HepG2 (cell line): ENCODE measurements around the gene STX10. TPM values are rescaled to one million over a fixed set of nuclear protein-coding genes. Genes with fewer than 3 reads are reported as not detected.
A peak's percentile ranks its signal among the peaks of the same experiment; 100 is the strongest.

Experiments
- ASH2L ChIP-seq: fragments of 300-600, 200-600 bp; sonication (generic); IDR thresholded peaks from 2 replicates; pipeline ENCODE4 v1.7.0; 2017; ENCODE audit warnings: low read depth, mild to moderate bottlenecking, moderate library complexity, mixed read lengths, low read length; ENCODE audit not compliant: insufficient read length
- CENPT ChIP-seq: sonication (generic); formaldehyde crosslinking; IDR thresholded peaks from 2 replicates; pipeline ENCODE4 v1.8.0; 2022; ENCODE audit warnings: low read depth, mild to moderate bottlenecking, moderate library complexity, missing genetic modification reagents
- KDM5A ChIP-seq: fragments of 200-600 bp; sonication (generic); IDR thresholded peaks from 2 replicates; pipeline ENCODE4 v1.7.0; 2018; ENCODE audit warnings: antibody characterized with exemption, mild to moderate bottlenecking, low read length, borderline replicate concordance
- MIER2 ChIP-seq: IDR thresholded peaks from 2 replicates; pipeline ENCODE4 v1.6.1; 2016; ENCODE audit warnings: missing biosample characterization, missing genetic modification reagents
- MIXL1 ChIP-seq: IDR thresholded peaks from 2 replicates; pipeline ENCODE4 v1.6.1; 2016
- RXRA ChIP-seq: sonication (generic); formaldehyde crosslinking; IDR thresholded peaks from 2 replicates; pipeline ENCODE4 v1.5.1; 2020; ENCODE audit warnings: missing genetic modification reagents
- ZFP36L2 ChIP-seq: sonication (generic); formaldehyde crosslinking; IDR thresholded peaks from 2 replicates; pipeline ENCODE4 v1.4.0; 2020; ENCODE audit warnings: missing genetic modification reagents
- ZKSCAN8 ChIP-seq: IDR thresholded peaks from 2 replicates; pipeline ENCODE4 v1.6.1; 2016; ENCODE audit warnings: borderline replicate concordance, missing genetic modification reagents, missing compliant biosample characterization
- ZMYM2 ChIP-seq: sonication (generic); formaldehyde crosslinking; IDR thresholded peaks from 2 replicates; pipeline ENCODE4 v1.8.0; 2022; ENCODE audit warnings: mild to moderate bottlenecking, missing genetic modification reagents
- ZNF253 ChIP-seq: sonication (generic); formaldehyde crosslinking; IDR thresholded peaks from 2 replicates; pipeline ENCODE4 v1.8.0; 2022; ENCODE audit warnings: mild to moderate bottlenecking, missing genetic modification reagents, borderline replicate concordance
- ZNF510 ChIP-seq: sonication (generic); formaldehyde crosslinking; IDR thresholded peaks from 2 replicates; pipeline ENCODE4 v1.4.0; 2020; ENCODE audit warnings: low read depth, mild to moderate bottlenecking, missing genetic modification reagents
- ZNF564 ChIP-seq: sonication (generic); formaldehyde crosslinking; IDR thresholded peaks from 2 replicates; pipeline ENCODE4 v1.8.1; 2023; ENCODE audit warnings: mild to moderate bottlenecking, missing genetic modification reagents
- ZNF598 ChIP-seq: sonication (generic); formaldehyde crosslinking; IDR thresholded peaks from 2 replicates; pipeline ENCODE4 v1.5.1; 2020; ENCODE audit warnings: mild to moderate bottlenecking, missing genetic modification reagents, borderline replicate concordance
- ZNF616 ChIP-seq: sonication (generic); formaldehyde crosslinking; IDR thresholded peaks from 2 replicates; pipeline ENCODE4 v1.5.0; 2020; ENCODE audit warnings: low read depth, mild to moderate bottlenecking, missing genetic modification reagents
- ZNF790 ChIP-seq: sonication (generic); formaldehyde crosslinking; IDR thresholded peaks from 2 replicates; pipeline ENCODE4 v1.8.0; 2022; ENCODE audit warnings: missing genetic modification reagents, mild to moderate bottlenecking, borderline replicate concordance
- polyA plus RNA-seq, 8 experiments: library from polyadenylated mRNA; depleted of rRNA in 3 of 8; stranded (reverse) in 7 of 8; unstranded in 1 of 8; fragments of >200 nt; fragmentation: Illumina TruSeq in 4 of 8; extraction: Trizol in 4 of 8; gene quantifications; 2 replicates each; pipeline versions ENCODE4 v1.2.1 to v1.2.3, GENCODE V29; 2011 to 2016; ENCODE audit warnings: low read depth in 4 of 8, missing spikeins in 1 of 8, mixed read lengths in 1 of 8; ENCODE audit not compliant: insufficient read depth in 1 of 8
- total RNA-seq, 5 experiments: library from RNA; depleted of rRNA; stranded (reverse); fragments of >200 nt; fragmentation: Illumina TruSeq; extraction: Trizol; gene quantifications; 2 replicates each; pipeline ENCODE4 v1.2.3, GENCODE V29; 2016; ENCODE audit warnings: low read depth in 1 of 5
- TF ChIP-seq, protein P1 (sequence below): sonication (generic); formaldehyde crosslinking; IDR thresholded peaks from 2 replicates; pipeline ENCODE4 v1.8.0; 2022; ENCODE audit warnings: missing genetic modification reagents, mild to moderate bottlenecking, inconsistent platforms, borderline replicate concordance
- TF ChIP-seq, protein P2 (sequence below): sonication (generic); formaldehyde crosslinking; IDR thresholded peaks from 2 replicates; pipeline ENCODE4 v1.9.0; 2021; ENCODE audit warnings: missing genetic modification reagents, borderline replicate concordance
- TF ChIP-seq, protein P3 (sequence below): IDR thresholded peaks from 2 replicates; pipeline ENCODE4 v1.6.1; 2016; ENCODE audit warnings: missing genetic modification reagents, missing compliant biosample characterization
- TF ChIP-seq, protein P4 (sequence below): sonication (generic); formaldehyde crosslinking; IDR thresholded peaks from 2 replicates; pipeline ENCODE4 v1.4.0; 2020; ENCODE audit warnings: missing genetic modification reagents, borderline replicate concordance

The STX10 gene
- total and polyA plus RNA-seq, 2 of the 13 experiments (the other 11 are each of a cell fraction or from before 2014, with no cell fraction given) = 47.9 to 66.4 TPM

DNA sequence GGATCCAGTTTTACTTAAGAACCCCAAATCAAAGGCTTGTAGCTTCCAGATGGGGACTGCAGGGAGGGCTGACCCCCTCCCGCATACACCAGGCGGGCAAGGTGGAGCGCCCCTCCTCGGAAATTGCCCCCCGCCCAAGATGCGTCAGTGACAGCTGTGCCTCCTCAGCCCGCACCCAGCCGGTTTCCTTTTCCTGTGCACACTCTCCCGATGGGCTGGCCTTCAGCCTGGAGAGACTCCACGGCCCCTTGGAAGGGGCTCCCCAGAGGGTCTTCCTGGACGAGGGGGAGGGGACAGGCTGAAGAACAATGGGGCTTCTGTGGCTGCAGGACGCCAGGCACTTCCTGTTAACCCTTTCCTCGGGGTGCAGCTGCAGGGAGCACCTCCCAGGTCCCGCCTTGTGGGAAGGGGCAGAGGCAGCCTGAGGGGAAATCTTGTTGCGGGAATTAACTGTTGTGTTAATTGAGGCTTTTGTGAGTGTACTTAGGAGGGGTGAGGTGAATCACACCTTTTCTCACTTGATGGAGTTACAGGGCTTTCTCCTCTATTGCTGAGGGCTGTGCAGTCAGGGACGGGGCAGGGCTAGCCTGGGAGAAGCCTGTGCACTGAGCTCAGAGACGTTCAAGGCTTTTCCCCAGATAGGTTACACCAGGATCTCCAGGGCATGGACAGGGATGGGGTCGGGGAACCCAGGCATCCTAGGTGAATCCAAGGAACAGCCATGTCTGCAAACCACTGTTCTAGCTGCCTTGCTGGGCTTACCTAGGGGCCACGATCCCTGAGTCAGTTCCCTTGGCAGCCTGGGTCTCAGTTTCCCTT is 14.4 kb upstream of the STX10 start (continued):
- TF ChIP-seq, protein P1, sequence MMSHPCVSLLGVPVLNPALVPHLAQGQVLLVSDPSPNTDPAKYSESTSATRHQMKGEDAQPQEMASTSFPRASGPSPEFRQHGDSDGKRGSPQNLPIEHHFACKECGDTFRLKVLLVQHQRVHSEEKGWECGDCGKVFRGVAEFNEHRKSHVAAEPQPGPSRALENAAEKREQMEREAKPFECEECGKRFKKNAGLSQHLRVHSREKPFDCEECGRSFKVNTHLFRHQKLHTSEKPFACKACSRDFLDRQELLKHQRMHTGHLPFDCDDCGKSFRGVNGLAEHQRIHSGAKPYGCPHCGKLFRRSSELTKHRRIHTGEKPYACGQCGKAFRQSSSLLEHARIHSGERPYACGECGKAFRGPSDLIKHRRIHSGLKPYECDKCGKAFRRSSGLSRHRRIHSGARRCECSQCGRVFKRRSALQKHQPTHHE (CRISPR knock-in tag) = no peak
- TF ChIP-seq ZNF598 (CRISPR knock-in tag) (no peak; the same call in 1 of the 2 replicates), KDM5A (no peak), ZNF253 (CRISPR knock-in tag) (no peak), ZFP36L2 (no peak), ZMYM2 (no peak), RXRA (peak; percentile 85), MIER2 (CRISPR knock-in tag) (peak; percentile 57; the same call in 1 of the 2 replicates), ZNF790 (0 out of 2 replicates have a peak, but pooled peaks have one; percentile 20), CENPT (CRISPR knock-in tag) (no peak), ZNF510 (CRISPR knock-in tag) (no peak), ASH2L (peak; percentile 64), MIXL1 (CRISPR knock-in tag) (0 out of 2 replicates have a peak, but pooled peaks have one; percentile 27), ZNF616 (CRISPR knock-in tag) (0 out of 2 replicates have a peak, but pooled peaks have one; percentile 44), ZKSCAN8 (0 out of 2 replicates have a peak, but pooled peaks have one; percentile 61), ZNF564 (CRISPR knock-in tag) (peak; percentile 63; the same call in 1 of the 2 replicates)
- TF ChIP-seq, protein P2, sequence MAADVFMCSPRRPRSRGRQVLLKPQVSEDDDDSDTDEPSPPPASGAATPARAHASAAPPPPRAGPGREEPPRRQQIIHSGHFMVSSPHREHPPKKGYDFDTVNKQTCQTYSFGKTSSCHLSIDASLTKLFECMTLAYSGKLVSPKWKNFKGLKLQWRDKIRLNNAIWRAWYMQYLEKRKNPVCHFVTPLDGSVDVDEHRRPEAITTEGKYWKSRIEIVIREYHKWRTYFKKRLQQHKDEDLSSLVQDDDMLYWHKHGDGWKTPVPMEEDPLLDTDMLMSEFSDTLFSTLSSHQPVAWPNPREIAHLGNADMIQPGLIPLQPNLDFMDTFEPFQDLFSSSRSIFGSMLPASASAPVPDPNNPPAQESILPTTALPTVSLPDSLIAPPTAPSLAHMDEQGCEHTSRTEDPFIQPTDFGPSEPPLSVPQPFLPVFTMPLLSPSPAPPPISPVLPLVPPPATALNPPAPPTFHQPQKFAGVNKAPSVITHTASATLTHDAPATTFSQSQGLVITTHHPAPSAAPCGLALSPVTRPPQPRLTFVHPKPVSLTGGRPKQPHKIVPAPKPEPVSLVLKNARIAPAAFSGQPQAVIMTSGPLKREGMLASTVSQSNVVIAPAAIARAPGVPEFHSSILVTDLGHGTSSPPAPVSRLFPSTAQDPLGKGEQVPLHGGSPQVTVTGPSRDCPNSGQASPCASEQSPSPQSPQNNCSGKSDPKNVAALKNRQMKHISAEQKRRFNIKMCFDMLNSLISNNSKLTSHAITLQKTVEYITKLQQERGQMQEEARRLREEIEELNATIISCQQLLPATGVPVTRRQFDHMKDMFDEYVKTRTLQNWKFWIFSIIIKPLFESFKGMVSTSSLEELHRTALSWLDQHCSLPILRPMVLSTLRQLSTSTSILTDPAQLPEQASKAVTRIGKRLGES (CRISPR knock-in tag) = no peak
- TF ChIP-seq, protein P3, sequence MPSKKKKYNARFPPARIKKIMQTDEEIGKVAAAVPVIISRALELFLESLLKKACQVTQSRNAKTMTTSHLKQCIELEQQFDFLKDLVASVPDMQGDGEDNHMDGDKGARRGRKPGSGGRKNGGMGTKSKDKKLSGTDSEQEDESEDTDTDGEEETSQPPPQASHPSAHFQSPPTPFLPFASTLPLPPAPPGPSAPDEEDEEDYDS (CRISPR knock-in tag) = peak; percentile 82
- TF ChIP-seq, protein P4, sequence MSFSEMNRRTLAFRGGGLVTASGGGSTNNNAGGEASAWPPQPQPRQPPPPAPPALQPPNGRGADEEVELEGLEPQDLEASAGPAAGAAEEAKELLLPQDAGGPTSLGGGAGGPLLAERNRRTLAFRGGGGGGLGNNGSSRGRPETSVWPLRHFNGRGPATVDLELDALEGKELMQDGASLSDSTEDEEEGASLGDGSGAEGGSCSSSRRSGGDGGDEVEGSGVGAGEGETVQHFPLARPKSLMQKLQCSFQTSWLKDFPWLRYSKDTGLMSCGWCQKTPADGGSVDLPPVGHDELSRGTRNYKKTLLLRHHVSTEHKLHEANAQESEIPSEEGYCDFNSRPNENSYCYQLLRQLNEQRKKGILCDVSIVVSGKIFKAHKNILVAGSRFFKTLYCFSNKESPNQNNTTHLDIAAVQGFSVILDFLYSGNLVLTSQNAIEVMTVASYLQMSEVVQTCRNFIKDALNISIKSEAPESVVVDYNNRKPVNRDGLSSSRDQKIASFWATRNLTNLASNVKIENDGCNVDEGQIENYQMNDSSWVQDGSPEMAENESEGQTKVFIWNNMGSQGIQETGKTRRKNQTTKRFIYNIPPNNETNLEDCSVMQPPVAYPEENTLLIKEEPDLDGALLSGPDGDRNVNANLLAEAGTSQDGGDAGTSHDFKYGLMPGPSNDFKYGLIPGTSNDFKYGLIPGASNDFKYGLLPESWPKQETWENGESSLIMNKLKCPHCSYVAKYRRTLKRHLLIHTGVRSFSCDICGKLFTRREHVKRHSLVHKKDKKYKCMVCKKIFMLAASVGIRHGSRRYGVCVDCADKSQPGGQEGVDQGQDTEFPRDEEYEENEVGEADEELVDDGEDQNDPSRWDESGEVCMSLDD (CRISPR knock-in tag) = 0 out of 2 replicates have a peak, but pooled peaks have one; percentile 71
